ENCODE measurements around the gene FHIP1B. TPM values are rescaled to one million over a fixed set of nuclear protein-coding genes. Genes with fewer than 3 reads are reported as not detected.

The FHIP1B gene
- polyA plus RNA-seq, 3 donors from 2014 or later, result 11.9 to 20.5 (median 15.1) TPM

Other genes starting within 250 kb of the FHIP1B start
- gene OR52L1, start 247.7 kb downstream of the FHIP1B start, polyA plus RNA-seq, result not detected
- gene OR56A4, start 227.7 kb downstream of the FHIP1B start, polyA plus RNA-seq, result not detected
- not detected for gene OR56A1, start 203.9 kb downstream of the FHIP1B start, polyA plus RNA-seq
- under 1 TPM in 1 of 3 donors, not detected in 2; 0.18 TPM for gene OR56B4, start 127.0 kb downstream of the FHIP1B start, polyA plus RNA-seq
- gene OR52B2, start 64.3 kb downstream of the FHIP1B start, polyA plus RNA-seq, result not detected
- gene OR52W1, start 35.4 kb downstream of the FHIP1B start, polyA plus RNA-seq, result not detected
- gene C11orf42, start 29.1 kb downstream of the FHIP1B start, polyA plus RNA-seq, result not detected
- gene CNGA4, start 4.5 kb upstream of the FHIP1B start, polyA plus RNA-seq, result not detected
- not detected for gene CCKBR, start 25.2 kb upstream of the FHIP1B start, polyA plus RNA-seq
- gene CAVIN3, start 85.9 kb upstream of the FHIP1B start, polyA plus RNA-seq, result not detected
- 10 to 100 TPM; 12.0 to 21.9 (median 18.4) TPM for gene SMPD1, start 155.8 kb upstream of the FHIP1B start, polyA plus RNA-seq
- 10 to 100 TPM; 30.8 to 55.9 (median 35.2) TPM for gene APBB1, start 184.5 kb upstream of the FHIP1B start, polyA plus RNA-seq
- not detected for gene HPX, start 206.4 kb upstream of the FHIP1B start, polyA plus RNA-seq
- gene TRIM3, start 239.3 kb upstream of the FHIP1B start, polyA plus RNA-seq, result 1 to 10 TPM; 1.8 to 5.0 (median 2.9) TPM
- gene ARFIP2, start 246.7 kb upstream of the FHIP1B start, polyA plus RNA-seq, result 10 to 100 TPM; 34.2 to 39.9 (median 35.0) TPM
- 10 to 100 TPM; 33.9 to 41.6 (median 35.2) TPM for gene TIMM10B, start 246.9 kb upstream of the FHIP1B start, polyA plus RNA-seq

Measured in immature natural killer cell (primary cell).